Non-pigmented ciliary epithelial cell (primary cell): ENCODE measurements around the gene BAHD1.

Experiments
- DNase-seq: peaks from one replicate; pipeline ENCODE4 v3.0.0-alpha.2; 2010; ENCODE audit warnings: low read depth

Gene BAHD1

DNA sequence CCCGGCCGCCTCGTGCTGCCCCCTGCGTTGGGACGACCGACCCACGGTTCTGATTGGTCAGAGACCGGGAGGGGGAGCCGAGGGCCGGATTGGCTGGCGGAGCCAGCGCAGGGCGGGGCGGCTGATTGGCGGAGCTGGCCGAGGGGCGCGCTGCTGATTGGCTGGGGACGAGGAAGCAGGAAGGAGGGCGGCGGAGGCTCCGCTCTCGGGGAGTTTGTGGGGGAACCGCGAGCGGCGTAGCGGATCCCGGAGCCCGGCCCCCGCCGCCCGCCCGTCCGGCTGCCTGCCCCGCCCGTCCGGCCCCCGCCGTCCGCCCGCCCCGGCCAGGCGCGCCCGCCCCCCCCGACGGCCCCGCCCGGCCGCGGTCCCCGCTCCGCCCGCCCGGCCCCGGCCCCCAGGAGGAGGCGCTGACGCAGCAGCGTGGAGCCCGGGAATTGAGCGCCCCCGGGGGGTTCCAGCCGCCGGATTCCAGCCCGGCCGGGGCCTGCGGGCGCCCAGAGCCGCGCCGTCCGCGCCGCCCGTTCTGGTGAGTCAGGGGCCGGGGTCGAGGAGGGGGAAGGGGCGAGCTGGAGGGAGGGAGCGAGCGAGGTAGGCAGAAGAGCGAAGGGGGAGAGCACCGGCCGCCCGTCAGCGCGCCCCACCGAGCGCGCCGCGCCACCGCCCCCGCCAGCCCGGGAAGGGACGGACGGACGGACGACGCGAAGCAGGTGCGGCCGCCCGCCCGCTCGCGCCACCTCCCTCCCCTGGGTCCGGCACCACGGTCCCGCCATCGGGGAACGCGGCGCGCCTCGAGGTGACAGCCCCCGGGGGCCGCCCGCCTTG, at the start of gene BAHD1:
Gene BAHD1 (plus strand): TSS at position 211 of the 822 bp plus-strand sequence. CDS start 17,512 bp downstream, outside the sequence.
- peak; percentile 60 for DNase-seq

DNA sequence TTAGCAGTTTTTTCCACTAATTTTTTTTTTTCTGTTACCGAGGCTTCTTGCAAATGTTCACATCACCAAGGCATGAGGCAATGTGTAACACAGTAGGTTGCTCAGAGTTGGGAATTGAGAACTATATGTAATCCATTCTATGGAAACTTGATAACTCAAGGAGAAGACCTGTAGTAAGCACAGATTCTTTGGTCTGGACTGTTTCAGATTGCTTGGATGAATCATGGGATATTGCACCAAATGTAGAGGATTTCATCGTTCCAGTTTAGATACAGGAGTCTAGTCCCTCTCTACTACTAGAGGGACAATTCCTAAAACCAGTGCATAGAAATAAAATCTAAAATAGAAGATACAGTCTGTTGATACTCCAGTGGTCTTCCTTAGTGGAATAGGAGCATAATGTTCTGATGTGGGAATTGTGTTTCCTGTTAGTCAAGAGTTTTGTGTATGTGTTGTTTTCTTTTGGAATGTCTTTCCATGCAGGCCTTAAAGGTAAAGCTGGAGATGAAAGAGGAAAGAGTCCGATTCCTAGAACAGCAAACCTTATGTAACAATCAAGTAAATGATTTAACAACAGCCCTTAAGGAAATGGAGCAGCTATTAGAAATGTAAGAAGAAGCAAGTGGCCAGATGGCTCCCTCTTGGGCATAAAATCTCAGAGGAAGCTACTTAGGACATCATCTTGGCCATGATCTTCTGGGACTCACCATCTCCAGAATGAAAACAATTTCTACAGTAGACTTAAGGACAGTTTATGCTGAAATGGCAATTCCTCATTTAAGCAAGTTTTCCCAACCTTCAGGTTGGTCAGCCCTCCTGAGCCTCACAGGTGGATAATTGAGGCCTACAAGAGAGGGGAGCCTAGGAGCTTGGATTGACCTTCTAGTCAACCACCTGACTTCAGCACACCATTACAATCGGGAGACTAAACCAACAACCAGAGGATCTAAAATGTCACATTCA, 47.5 kb upstream of the BAHD1 start:
- DNase-seq = no peak

DNA sequence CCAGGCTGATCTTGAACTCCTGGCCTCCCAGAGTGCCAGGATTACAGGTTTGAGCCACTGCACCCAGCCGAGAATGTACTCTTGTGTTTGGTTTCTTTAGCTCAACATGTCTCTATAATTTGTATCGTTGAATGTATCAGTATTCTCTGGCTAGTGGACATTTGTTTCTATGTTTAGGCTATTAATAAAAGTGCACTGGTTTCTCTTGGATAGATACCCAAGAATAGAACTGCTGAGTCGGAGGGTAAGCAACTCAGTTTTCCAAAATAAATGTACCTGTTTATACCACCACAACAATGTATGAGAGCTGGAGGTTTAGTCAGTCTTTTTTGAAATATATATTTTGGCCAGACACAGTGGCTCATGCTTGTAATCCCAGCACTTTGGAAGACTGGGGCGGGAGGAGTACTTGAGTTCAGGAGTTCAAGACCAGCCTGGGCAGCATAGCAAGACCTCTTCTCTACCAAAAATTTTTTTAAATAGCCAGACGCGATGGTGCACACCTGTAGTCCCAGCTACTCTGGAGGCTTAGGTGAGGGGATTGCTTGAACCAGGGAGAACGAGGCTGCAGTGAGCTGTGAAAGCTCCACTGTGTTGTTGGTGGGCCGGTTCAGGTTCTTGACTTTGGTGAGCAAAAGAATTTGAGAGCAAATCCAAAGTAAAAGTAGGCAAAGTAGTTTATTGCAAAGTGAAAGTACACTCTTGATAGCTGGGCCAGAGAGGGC, 42.9 kb upstream of the BAHD1 start:
- DNase-seq = no peak

DNA sequence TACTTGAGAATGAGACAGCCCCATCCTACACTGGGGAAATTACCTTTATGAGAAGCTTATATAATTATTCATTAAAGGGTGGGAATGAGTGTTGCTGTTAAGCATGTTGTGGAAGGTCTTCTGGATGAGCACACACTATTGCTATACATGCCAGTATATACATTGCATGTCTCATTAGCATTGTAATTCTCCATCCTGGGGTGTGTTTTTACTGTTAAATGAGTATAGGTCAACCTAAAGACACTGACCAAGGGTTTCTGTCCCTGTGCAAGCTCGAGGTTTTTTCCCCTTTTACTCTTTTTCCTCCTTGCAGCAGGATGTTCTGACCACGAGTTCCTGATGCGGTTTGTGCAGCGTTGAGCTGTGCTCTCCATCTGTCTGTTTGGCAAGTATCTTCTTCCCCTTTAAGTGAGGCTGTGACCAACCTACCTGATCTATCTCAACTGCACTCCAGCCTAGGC, 42.3 kb upstream of the BAHD1 start:
- DNase-seq = no peak

DNA sequence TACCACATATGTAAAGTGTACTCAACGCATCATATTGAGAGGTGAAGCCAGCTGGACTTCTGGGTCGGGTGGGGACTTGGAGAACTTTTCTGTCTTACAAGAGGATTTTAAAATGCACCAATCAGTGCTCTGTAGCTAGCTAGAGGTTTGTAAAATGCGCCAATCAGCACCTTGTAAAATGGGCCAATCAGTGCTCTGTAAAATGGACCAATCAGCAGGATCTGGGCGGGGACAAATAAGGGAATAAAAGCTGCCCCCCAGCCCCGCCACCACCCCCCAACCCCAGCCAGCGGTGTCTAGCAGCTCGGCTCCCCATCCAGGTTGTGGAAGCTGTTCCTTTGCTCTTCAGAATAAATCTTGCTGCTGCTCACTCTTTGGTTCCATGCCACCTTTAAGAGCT, 41.4 kb upstream of the BAHD1 start:
- no peak for DNase-seq

DNA sequence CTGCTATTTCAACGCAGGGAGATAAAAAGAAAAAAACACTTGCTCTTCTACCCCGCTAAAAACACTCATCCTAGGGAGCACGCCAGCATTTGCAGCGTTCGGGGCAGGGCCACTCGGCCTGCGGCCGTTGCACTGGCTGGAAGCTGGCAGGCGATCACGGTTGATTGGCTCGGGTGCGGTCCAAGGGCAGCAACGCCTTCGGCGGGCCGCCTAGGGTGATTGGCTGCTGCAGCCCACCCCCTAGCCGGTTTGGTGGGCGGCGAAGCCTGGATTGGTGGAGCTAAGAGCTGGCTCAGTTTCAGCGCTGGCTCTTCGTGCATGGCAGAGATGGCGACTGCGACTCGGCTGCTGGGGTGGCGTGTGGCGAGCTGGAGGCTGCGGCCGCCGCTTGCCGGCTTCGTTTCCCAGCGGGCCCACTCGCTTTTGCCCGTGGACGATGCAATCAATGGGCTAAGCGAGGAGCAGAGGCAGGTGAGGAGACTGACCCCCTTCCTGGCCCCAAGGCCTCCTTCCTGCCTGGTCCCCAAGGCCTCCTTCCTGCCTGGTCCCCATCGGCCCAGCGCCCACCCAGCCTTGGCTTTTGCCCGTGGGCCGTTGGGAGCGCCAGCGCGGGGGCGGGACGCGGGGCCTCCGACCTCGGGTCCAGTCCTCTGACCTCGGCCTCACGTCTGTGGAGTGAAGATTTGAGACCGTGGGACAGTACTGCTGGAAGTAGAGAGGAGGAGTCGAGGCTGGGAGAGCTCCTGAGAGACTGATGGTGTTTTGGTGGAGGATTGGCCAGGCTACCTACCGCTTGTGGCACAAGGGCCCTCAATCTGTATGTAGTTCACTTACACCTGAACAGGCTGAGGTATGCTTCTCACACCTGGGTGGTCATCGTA, 35.0 kb upstream of the BAHD1 start, which contains the start of gene IVD:
Gene IVD (plus strand): TSS at position 295 of the 881 bp plus-strand sequence. CDS start 33 bp downstream, at position 328.
- peak; percentile 80 for DNase-seq

DNA sequence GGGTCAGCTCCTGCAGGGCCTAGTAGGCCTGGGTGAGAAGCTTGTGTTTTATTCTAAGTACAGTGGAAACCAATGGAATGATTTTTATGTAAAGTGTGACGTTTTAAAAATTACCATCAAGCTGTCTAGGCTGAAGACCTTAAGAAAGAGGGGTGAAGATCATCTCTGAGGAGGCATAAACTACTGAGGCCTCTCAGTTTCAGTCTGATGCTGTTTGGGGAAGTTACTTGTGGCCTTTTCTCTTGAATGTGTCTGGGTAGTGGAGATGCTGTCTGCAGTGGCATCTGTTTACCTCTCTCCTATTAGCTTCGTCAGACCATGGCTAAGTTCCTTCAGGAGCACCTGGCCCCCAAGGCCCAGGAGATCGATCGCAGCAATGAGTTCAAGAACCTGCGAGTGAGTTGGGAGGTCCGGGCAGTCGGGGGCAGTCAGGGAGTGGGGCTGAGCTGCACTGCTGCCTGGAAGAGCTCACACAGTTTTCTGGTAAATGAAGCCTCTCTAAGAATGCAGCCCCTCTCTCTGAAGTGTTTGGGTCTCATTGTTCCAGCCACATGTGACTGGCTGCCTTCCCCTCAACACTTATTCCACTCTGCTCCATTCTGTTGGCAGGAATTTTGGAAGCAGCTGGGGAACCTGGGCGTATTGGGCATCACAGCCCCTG, 33.3 kb upstream of the BAHD1 start:
- no peak for DNase-seq

DNA sequence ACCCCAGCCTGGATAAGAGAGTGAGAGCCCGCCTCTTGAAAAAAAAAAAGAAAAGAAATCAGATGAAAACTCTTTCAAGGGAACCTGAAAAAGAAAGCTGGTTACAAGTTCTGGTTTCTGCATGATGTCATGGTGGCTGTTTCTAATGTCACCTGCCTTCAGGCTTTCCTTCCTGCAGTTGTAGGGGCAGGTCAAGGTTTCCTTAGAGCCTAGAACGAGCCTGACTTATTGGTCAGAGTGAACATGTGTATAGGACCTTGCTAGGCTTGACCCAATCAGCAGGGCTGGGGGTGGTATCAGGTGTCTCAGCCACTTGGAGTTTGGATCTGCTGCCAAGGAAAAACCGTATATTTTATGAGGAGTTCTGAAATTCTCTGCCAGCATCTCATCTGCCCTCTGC, 31.4 kb upstream of the BAHD1 start:
- no peak for DNase-seq

DNA sequence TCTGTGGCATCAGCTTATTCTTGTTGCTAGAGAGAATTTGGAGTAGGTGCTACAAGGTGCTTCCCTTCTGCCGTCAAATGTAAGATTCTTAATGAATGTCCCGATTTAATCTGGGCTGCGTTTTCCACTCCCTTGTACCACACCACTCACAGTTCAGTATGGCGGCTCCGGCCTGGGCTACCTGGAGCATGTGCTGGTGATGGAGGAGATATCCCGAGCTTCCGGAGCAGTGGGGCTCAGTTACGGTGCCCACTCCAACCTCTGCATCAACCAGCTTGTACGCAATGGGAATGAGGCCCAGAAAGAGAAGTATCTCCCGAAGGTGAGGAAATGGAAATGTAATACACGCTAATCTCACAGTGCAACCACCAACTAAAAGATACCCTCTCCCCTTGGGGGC, 30.3 kb upstream of the BAHD1 start:
- no peak for DNase-seq

DNA sequence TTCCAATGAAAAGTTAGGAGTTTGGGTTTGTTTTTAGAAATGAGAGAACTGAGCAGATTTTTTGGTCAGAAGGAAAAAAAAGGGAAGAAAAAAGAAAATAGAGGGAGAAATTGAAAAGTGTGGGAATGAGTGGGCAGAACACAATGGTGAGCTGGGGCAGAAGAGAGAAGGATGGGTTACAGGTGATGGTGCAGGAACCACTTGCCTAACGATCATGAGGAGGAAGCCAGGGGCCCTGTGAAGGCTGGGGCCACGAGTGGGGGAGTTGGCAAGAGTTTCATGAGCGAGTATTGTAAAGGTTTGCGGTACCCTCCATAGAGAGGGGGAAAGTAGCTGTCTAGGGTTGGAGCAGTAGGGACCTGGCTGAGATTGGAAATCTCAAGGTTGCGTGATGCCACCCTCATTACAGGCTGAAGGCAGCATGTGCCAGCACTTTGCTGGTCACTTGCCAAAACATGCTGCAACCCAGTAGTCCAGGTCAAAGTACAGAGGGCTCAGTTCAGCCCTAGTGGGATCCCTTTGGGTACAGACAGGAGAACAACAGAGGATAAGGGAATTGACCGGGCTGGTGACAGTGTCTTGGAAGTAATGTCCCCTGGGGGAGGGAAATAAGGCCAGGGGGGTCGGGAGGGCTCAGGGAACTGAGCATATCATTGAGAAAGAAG, 28.5 kb upstream of the BAHD1 start:
- no peak for DNase-seq

DNA sequence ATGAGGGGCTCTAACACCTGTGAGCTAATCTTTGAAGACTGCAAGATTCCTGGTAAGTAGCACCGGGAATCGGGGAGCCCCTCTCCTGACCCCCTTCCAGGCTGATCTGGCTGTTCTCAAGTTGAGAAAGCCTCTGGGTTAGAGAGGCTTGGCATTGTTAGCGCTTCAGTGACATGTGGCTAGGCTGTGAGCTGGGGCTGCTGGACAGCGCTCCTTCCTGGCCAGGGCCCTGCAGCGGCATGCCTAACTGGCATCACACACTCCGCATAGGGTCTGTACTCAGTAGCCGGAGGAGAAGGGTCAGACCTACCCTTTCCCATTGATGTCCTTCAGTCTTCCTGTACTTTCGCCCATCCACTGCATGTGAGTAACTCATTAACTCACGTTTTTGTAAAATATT, 27.7 kb upstream of the BAHD1 start:
- DNase-seq = no peak

DNA sequence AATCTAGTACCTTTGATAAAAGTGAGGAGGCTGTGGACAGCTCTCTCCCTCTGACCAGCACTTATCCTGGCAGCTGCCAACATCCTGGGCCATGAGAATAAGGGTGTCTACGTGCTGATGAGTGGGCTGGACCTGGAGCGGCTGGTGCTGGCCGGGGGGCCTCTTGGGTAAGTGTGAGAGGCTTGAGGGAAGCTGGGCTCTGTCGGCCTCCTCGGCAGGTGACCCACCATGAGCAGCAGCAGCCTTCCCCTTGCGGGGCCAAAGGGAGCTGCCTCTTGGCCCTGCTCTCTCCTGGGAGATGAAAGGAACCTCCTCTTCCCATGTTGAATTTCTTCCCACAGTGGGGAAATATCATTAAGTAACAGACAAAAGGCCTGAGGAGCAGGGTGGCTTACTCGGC, 25.9 kb upstream of the BAHD1 start:
- DNase-seq = no peak

DNA sequence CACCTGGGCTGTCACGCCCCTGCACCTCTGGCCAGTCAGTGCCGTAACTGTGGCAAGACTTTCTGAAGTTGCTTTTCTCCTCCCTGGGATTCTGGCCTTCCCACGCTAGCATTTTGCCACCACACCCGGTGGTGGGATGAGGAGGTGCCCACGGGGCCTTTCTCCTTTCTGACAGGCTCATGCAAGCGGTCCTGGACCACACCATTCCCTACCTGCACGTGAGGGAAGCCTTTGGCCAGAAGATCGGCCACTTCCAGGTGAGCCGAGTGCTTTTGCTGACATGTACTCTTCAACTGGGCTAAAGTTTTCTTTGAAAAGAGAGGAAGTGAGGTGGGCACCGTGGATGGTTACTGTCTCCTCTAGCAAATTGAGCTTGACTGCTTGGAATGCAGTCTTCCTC, 25.5 kb upstream of the BAHD1 start:
- DNase-seq = no peak

DNA sequence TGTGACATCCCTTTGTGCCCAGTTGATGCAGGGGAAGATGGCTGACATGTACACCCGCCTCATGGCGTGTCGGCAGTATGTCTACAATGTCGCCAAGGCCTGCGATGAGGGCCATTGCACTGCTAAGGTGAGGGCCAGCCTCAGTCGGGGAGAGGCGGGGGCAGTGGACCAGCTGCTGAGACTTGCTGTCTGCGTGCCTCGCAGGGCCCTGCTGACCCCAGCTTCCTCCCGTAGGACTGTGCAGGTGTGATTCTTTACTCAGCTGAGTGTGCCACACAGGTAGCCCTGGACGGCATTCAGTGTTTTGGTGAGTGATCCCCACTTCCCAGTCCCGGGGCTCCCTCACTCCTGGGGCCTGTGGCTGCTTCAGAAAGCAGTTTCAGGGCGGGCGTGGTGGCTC, 24.7 kb upstream of the BAHD1 start:
- no peak for DNase-seq

DNA sequence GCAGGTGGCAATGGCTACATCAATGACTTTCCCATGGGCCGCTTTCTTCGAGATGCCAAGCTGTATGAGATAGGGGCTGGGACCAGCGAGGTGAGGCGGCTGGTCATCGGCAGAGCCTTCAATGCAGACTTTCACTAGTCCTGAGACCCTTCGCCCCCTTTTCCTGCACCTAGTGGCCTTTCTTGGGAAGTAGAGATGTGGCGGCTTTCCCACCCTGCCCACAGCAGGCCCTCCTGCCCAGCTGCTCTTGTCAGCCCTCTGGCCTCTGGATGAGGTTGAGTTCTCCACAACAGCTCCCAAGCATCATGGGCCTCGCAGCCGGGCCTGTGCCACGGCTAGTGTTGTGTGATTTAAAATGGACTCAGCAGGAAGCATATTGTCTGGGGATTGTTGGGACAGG, 22.6 kb upstream of the BAHD1 start:
- no peak for DNase-seq

DNA sequence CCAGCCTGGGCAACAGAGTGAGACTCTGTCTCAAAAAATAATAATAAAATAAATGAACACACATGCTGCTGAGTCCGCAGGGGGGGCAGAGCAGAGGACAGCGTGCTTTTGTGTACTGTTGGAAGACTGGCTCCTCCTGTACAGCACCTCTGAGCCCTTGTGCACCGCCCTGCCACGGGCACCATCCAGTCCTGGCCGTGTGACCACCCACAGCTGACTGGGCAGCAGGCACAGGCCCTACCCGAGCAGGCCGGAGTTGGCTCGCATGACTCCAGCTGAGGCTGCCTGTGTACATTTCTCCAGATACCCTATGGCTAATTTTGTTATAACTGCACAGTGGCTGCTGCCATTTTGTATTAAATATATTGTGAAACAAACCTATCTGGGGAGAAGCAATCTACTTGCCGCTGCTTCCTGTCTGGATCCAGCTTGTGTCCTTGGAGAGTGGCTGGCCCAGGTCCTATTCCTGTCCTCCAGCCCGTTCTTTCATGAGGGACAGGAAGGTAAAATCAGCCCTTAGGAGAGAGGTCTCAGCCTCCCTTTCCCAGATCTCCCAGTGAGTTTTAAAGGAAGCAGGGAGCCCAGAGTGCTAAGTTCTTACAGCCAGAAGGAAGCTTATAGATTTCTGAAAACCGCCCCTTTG, 20.6 kb upstream of the BAHD1 start:
- no peak for DNase-seq

DNA sequence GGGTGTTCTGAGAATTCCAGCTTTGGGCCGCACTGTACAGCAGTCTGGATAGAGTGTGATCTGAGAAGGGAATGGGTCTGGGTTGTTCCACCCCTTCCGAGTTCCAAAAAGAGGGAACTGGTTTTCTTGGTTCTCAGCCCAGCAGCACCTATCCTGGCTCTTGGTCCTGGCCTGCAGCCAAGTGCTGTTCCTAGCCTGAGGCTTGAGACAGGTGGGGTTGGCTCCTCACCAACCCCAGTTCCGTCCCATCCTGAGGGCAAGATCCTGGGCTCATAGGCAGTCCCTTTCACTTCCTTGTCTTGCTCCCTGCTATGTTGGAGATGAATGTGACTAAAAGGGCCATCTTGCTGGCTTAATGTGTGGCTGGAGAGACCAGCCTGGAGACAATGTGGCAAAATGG, 20.0 kb upstream of the BAHD1 start:
- DNase-seq = no peak

DNA sequence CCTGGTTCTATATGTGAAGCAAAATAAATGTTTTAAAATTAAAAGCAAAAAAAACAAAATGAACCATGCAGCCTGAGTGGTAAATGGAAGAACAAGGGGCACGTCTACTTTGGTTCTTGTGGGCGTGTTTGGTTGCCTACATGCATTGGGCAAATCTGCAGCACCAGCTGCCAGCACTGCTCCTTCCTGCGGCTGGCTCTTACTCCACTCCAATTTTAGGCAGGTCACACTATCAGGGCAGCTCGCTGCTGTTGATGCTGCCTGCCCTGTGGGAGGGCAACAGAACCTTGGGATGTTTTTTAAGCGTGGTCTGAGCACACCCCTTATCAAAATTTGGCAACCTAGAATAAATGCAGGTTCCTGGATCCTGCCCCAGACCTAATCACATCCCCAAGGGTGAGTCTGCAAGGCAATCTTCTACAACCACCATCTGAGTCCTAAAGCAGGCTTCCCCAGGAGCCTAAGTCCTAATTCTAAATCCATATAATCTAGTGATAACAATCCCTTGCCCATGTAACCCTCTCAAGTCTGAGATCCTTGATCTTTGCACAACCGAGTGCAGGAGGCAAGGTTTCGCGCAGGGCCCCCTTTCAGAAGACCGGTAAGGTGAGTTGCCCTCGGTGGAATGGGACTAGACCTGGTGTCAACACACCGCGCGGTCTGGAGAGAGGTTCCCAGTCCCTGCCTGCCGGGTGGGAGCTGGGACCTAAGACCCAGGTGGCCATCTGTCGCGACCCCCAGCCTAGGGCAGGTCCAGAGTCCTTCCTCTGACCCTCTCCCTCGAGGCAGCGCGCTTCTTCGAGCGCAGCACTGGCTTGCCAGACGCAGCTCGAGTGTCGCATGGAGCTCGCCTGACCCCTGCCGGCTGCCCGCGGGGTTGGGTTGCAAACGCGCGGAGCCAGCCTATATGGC, 19.3 kb upstream of the BAHD1 start:
- DNase-seq = no peak
